Measurements from ENCODE around the gene FOSL2. TPM values are rescaled to one million over a fixed set of nuclear protein-coding genes. Genes with fewer than 3 reads are reported as not detected.

Gene FOSL2
- total and polyA plus RNA-seq, 2 experiments from 2014 or later: 0.60 to 4.3 TPM

DNA sequence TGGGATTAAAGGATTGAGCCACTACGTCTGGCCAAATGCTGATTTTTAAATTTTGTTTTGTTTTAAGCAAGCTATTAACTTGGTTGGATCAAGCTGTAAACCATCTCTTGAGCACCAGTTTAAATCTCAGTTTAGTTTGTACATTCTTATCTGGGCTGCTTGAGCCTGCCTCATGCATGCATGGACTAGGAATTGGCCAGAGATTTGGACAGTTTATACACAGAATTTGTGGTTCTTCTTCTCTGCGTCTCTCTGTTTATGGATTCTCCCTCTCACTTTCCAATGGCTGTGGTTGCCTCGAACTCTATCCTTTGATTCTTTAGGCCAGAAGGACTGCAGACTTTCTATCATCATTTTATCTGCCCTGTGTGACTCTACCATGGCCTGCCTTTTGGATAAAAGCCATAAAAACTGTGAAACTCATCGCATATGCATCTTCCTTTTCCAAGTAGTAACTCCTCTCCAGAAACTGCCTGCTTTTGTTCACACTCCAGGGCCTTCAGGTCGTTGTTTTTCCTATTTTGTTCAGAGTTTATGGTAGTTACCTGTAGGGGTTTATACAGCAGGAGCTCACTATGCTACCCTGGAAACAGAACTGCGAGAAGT is 70.7 kb downstream of the FOSL2 start:
- Histone ChIP-seq H3K27ac (ENCODE audit: low read depth) (no peak overlapping the region), H3K9me2 (ENCODE audit: insufficient read depth) (0 out of 2 replicates have a peak, but pooled peaks cover 8% of the 10 kb centered on the region), H3K4me3 (no peak overlapping the region), H3K79me2 (replicated peaks; ENCODE audit: insufficient read depth) (no peaks in the 10 kb centered on the region), H3K4me1 (ENCODE audit: insufficient read depth) (no peaks in the 10 kb centered on the region), H3K27me3 (ENCODE audit: insufficient read depth) (no peaks in the 10 kb centered on the region), H3K36me3 (ENCODE audit: insufficient read depth) (no peaks in the 10 kb centered on the region), H3F3A (replicated peaks; ENCODE audit: low read depth) (no peaks in the 10 kb centered on the region), H2AFZ (no peak overlapping the region), H3K4me2 (no peak overlapping the region), H4K20me1 (replicated peaks; ENCODE audit: insufficient read depth) (no peaks in the 10 kb centered on the region)
- ATAC-seq (no peak), DNase-seq (ENCODE audit: low spot score) (no peak)
- peaks cover 12% of the 10 kb centered on the region; the same call in 1 of the 3 replicates for H3K9me3 Mint-ChIP-seq
- no peaks in the 10 kb centered on the region for H3K36me3 Mint-ChIP-seq (ENCODE audit: low read depth)
- no peak overlapping the region for H3K4me3 Mint-ChIP-seq
- no peaks in the 10 kb centered on the region for H3K27me3 Mint-ChIP-seq (ENCODE audit: insufficient read depth, low read depth, poor library complexity)
- H3K27ac Mint-ChIP-seq: no peak overlapping the region
- TF ChIP-seq CREB1 (CRISPR knock-in tag; IDR thresholded peaks at IDR 0.05; ENCODE audit: low read depth) (no peak), EZH2 (IDR thresholded peaks at IDR 0.05; ENCODE audit: low read depth, unreplicated experiment) (no peak), ZNF331 (CRISPR knock-in tag; IDR thresholded peaks at IDR 0.05; ENCODE audit: low read depth) (no peak), JUNB (IDR thresholded peaks at IDR 0.05; ENCODE audit: unreplicated experiment) (no peak), ZNF462 (CRISPR knock-in tag; IDR thresholded peaks at IDR 0.05) (no peak), EZH2phosphoT487 (IDR thresholded peaks at IDR 0.05; ENCODE audit: unreplicated experiment) (no peak), STAT1 (IDR thresholded peaks at IDR 0.05; ENCODE audit: unreplicated experiment) (no peak), ZNF114 (CRISPR knock-in tag; IDR thresholded peaks at IDR 0.05) (no peak), POLR2AphosphoS5 (IDR thresholded peaks at IDR 0.05; ENCODE audit: low read depth) (no peak), NANOG (IDR thresholded peaks at IDR 0.05; ENCODE audit: borderline replicate concordance) (no peak)
- TF ChIP-seq, protein P1, sequence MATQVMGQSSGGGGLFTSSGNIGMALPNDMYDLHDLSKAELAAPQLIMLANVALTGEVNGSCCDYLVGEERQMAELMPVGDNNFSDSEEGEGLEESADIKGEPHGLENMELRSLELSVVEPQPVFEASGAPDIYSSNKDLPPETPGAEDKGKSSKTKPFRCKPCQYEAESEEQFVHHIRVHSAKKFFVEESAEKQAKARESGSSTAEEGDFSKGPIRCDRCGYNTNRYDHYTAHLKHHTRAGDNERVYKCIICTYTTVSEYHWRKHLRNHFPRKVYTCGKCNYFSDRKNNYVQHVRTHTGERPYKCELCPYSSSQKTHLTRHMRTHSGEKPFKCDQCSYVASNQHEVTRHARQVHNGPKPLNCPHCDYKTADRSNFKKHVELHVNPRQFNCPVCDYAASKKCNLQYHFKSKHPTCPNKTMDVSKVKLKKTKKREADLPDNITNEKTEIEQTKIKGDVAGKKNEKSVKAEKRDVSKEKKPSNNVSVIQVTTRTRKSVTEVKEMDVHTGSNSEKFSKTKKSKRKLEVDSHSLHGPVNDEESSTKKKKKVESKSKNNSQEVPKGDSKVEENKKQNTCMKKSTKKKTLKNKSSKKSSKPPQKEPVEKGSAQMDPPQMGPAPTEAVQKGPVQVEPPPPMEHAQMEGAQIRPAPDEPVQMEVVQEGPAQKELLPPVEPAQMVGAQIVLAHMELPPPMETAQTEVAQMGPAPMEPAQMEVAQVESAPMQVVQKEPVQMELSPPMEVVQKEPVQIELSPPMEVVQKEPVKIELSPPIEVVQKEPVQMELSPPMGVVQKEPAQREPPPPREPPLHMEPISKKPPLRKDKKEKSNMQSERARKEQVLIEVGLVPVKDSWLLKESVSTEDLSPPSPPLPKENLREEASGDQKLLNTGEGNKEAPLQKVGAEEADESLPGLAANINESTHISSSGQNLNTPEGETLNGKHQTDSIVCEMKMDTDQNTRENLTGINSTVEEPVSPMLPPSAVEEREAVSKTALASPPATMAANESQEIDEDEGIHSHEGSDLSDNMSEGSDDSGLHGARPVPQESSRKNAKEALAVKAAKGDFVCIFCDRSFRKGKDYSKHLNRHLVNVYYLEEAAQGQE (IDR thresholded peaks at IDR 0.05; ENCODE audit: unreplicated experiment): no peak
- TF ChIP-seq, protein P2, sequence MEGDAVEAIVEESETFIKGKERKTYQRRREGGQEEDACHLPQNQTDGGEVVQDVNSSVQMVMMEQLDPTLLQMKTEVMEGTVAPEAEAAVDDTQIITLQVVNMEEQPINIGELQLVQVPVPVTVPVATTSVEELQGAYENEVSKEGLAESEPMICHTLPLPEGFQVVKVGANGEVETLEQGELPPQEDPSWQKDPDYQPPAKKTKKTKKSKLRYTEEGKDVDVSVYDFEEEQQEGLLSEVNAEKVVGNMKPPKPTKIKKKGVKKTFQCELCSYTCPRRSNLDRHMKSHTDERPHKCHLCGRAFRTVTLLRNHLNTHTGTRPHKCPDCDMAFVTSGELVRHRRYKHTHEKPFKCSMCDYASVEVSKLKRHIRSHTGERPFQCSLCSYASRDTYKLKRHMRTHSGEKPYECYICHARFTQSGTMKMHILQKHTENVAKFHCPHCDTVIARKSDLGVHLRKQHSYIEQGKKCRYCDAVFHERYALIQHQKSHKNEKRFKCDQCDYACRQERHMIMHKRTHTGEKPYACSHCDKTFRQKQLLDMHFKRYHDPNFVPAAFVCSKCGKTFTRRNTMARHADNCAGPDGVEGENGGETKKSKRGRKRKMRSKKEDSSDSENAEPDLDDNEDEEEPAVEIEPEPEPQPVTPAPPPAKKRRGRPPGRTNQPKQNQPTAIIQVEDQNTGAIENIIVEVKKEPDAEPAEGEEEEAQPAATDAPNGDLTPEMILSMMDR (conservative IDR thresholded peaks at IDR 0.05; ENCODE audit: low read depth in 2 of 2): no peak
- TF ChIP-seq, protein P3, sequence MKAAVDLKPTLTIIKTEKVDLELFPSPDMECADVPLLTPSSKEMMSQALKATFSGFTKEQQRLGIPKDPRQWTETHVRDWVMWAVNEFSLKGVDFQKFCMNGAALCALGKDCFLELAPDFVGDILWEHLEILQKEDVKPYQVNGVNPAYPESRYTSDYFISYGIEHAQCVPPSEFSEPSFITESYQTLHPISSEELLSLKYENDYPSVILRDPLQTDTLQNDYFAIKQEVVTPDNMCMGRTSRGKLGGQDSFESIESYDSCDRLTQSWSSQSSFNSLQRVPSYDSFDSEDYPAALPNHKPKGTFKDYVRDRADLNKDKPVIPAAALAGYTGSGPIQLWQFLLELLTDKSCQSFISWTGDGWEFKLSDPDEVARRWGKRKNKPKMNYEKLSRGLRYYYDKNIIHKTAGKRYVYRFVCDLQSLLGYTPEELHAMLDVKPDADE (IDR thresholded peaks at IDR 0.05): no peak
- H3K4me1 Mint-ChIP-seq: no peaks in the 10 kb centered on the region
